WERI-Rb-1 (cell line): ENCODE data around the gene TNFRSF4.

Source experiments
- DNase-seq: peaks from one replicate; pipeline ENCODE4 v3.0.0-alpha.2; 2020
- H3K27ac ChIP-seq: fragments of 250-450 bp; sonication (Bioruptor Pico); 2 replicates; pipeline ENCODE4 v1.5.1; 2020; ENCODE audit warnings: mild to moderate bottlenecking, moderate library complexity
- H3K27me3 ChIP-seq: fragments of 250-450 bp; sonication (Bioruptor Pico); 2 replicates; pipeline ENCODE4 v1.5.1; 2021; ENCODE audit warnings: mild to moderate bottlenecking, low read depth, moderate library complexity; ENCODE audit not compliant: insufficient read depth, severe bottlenecking
- H3K36me3 ChIP-seq: fragments of 250-450 bp; sonication (Bioruptor Pico); 2 replicates; pipeline ENCODE4 v1.5.1; 2020; ENCODE audit warnings: mild to moderate bottlenecking, moderate library complexity
- H3K4me3 ChIP-seq: 2 replicates; pipeline ENCODE4 v1.5.1; 2011; ENCODE audit warnings: low read depth, mild to moderate bottlenecking, control low read depth, low read length
- H3K9me3 ChIP-seq: fragments of 250-450 bp; sonication (Bioruptor Pico); 2 replicates; pipeline ENCODE4 v1.5.1; 2021; ENCODE audit warnings: mild to moderate bottlenecking, moderate library complexity; ENCODE audit not compliant: severe bottlenecking
- CTCF ChIP-seq: IDR thresholded peaks from 2 replicates; pipeline ENCODE4 v1.5.1; 2011; ENCODE audit warnings: low read depth, mild to moderate bottlenecking, control low read depth, inconsistent platforms, low read length

TNFRSF4 gene

GRCh38 chr1:1181129-1181937 is 32.6 kb downstream of the TNFRSF4 start:
- DNase-seq: no peak
- Histone ChIP-seq H3K27me3 (no peaks in the 10 kb centered on the region), H3K9me3 (no peaks in the 10 kb centered on the region), H3K27ac (no peak overlapping the region), H3K4me3 (no peak overlapping the region), H3K36me3 (no peaks in the 10 kb centered on the region)
- TF ChIP-seq CTCF: no peak

GRCh38 chr1:1179983-1180861 is 33.7 kb downstream of the TNFRSF4 start:
- no peak overlapping the region for H3K27ac ChIP-seq
- H3K9me3 ChIP-seq: no peaks in the 10 kb centered on the region
- no peaks in the 10 kb centered on the region for H3K27me3 ChIP-seq
- no peaks in the 10 kb centered on the region for H3K36me3 ChIP-seq
- no peak overlapping the region for H3K4me3 ChIP-seq
- no peak for DNase-seq
- TF ChIP-seq CTCF: no peak

GRCh38 chr1:1179346-1179982 is 34.5 kb downstream of the TNFRSF4 start:
- H3K27ac ChIP-seq: no peak overlapping the region
- no peaks in the 10 kb centered on the region for H3K36me3 ChIP-seq
- no peak overlapping the region for H3K4me3 ChIP-seq
- H3K27me3 ChIP-seq: no peaks in the 10 kb centered on the region
- H3K9me3 ChIP-seq: no peaks in the 10 kb centered on the region
- DNase-seq: no peak
- TF ChIP-seq CTCF: no peak

GRCh38 chr1:1178794-1179331 is 35.1 kb downstream of the TNFRSF4 start:
- no peak overlapping the region for H3K4me3 ChIP-seq
- H3K27ac ChIP-seq: no peak overlapping the region
- H3K9me3 ChIP-seq: no peaks in the 10 kb centered on the region
- H3K27me3 ChIP-seq: no peaks in the 10 kb centered on the region
- TF ChIP-seq CTCF: no peak
- no peak for DNase-seq
- no peaks in the 10 kb centered on the region for H3K36me3 ChIP-seq

GRCh38 chr1:1177452-1178206 is 36.3 kb downstream of the TNFRSF4 start:
- no peak for TF ChIP-seq CTCF
- Histone ChIP-seq H3K27ac (no peak overlapping the region), H3K4me3 (no peak overlapping the region), H3K36me3 (no peaks in the 10 kb centered on the region), H3K9me3 (no peaks in the 10 kb centered on the region), H3K27me3 (no peaks in the 10 kb centered on the region)
- no peak for DNase-seq
